ENCODE data around the gene TSPAN11.

The TSPAN11 gene

DNA sequence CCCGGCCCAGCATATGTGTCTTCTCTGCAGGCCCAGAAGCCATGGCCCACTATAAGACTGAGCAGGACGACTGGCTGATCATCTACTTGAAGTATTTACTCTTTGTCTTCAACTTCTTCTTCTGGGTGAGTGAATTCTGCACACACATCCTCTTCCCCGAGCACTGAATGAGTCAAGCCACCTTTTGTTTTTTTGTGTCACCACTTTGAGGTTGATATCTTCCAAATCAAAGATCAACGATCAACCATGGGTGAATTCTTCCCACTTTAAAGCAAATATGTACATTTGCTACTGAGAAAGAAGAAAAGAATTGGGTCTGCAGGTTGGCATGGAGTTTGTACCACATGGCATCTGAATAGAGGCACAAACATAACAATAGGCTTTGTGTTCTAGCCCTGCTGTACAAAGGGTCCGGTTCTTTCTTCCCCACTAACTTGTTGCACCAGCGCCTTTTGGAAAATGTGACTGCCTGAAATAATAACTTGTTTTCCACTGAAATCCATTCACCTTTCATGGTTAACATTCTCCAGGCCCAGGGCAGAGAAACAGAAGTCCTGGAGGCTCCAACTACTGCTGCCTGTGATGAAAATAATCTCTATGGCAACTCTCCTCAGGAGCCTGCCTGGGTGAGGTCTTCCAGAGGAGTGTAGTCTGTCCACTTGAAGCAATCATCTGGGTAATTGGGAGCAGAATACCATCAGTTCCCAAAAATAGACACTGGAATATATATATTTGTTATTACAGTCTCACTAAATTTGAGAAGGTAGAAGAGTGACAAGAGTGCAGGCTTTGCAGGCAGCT lies 27.6 kb downstream of the TSPAN11 start:
- DNase-seq: peak in 2 of 10 donors; percentile 12 to 31
- intact Hi-C loops (cut with DNase I): no loop called here

DNA sequence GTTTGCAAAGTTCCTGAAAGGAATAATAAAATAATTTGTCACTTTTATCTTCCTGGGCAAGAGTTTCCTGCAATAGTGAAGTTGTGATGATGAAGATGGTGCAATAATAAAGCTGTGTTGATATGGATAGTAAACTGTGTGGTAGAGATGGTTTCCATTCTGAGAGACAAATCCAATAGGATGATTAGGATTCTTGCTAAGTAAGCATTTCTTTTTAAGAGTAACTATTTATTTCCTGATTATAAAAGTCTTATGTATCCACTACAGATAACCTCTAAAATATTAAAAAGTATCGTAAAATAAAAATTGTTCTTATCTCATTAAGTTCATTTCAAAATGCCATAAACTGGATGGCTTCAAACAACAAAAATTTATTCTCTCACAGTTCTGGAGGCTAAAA lies 28.7 kb downstream of the TSPAN11 start:
- DNase-seq: no peak
- intact Hi-C loops (cut with DNase I): no loop called here

GRCh38 chr12:30959110-30959710 lies 32.7 kb downstream of the TSPAN11 start:
- intact Hi-C loops (cut with DNase I): no loop called here
- DNase-seq: peak in 2 of 10 donors; percentile 52 to 67

DNA sequence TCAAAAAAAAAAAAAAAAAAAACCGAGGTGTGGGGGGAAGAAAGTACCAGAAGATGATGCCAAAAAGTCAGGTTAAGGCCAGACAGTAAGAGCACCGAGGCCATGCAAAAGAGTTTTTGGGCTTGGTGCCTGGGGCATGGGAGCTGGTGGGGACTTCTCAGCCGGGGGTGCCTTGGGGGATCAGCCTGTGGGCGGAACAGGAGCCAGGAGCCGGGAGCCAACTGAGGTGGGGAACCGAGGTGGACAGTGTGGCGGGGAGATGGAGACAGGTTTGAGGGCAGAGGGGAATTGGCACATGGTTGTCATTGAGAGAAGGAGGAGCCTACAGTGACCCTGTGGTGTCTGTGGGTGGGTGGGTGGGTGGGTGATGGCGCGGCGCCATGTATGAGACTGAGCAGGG lies 33.2 kb downstream of the TSPAN11 start:
- intact Hi-C loops (cut with DNase I): no loop called here
- peak in 2 of 10 donors; percentile 34 to 58 for DNase-seq

DNA sequence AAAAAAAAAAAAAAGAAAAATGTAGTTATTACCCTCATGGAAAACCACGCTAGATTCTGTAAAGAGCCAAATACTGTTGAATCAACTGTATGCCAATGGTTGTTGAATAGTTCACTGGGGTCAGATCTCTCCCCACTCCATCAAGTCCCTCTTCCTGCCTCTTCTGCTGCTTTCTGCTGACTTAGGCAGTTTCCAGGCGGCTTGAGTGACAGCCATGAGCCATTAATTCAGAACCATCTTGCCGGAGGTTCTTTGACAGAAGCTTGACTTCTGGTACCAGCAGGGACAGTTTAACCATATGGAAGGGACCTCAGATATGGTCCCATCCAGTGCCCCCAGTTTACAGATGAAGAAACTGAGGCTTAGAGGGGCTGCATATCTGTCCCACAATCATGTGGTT lies 34.5 kb downstream of the TSPAN11 start:
- intact Hi-C loops (cut with DNase I): no loop called here
- DNase-seq: peak in 1 of 10 donors; percentile 2

DNA sequence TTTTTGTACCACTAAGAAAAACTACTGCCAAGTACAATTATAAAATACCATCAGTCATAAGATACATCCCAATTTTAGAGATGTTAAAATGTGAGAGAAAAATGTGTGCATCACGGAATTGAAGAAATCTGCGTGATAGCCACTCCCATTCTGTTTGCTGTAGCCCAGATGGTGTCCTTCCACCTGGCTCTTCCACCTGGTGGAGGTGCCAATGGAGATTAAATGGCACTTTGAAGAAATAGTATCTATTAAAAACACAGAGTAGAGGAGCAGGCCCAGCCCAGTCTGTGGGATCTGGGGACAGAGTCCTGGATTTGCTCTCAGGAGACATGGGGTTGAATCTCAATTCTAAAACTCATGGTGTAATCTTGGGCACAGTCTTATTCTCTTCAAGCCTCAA lies 35.5 kb downstream of the TSPAN11 start:
- intact Hi-C loops (cut with DNase I): no loop called here
- DNase-seq: peak in 1 of 10 donors; percentile 2

DNA sequence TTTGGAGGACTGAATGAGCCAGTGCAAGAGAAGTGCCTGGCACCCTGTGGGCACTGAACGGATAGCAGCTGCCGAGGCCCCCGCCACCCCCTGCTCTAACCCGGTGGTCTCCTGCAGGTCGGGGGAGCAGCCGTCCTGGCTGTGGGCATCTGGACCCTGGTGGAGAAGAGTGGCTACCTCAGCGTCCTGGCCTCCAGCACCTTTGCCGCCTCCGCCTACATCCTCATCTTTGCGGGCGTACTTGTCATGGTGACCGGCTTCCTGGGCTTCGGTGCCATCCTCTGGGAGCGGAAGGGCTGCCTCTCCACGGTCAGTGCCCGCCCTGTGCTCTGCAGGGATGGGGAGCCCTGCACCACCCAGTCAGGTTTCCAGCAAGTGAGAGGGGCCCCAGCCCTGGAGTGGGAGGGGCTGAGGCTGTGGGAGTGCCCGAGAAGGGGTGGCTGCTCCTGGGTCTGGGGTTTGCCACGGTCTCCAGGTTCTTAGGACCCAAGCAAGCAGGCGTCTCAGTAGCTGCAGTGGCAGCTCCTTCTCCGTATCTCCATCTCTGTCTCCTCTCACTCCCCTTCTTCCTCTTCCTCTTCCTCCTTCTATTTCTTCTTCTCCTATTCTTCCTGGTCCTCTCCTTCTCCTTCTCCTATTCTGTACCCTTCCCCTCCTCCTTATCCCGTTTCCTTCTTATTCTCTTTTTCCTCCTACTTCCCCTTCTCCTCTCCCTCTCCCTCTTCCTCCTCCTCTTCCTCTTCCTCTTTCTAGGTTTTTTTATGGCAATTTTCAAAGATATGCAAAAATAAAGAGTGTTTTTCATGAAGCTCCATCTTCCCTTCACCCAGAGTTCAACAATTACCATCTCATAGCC lies 37.4 kb downstream of the TSPAN11 start:
- intact Hi-C loops (cut with DNase I): no loop called here
- peak in 1 of 10 donors; percentile 66 for DNase-seq

- intact Hi-C loops (cut with DNase I): no loop called here
- peak in 1 of 10 donors; percentile 45 for DNase-seq
Observed at GRCh38 chr12:30964896-30965612, 38.5 kb downstream of the TSPAN11 start.

DNA sequence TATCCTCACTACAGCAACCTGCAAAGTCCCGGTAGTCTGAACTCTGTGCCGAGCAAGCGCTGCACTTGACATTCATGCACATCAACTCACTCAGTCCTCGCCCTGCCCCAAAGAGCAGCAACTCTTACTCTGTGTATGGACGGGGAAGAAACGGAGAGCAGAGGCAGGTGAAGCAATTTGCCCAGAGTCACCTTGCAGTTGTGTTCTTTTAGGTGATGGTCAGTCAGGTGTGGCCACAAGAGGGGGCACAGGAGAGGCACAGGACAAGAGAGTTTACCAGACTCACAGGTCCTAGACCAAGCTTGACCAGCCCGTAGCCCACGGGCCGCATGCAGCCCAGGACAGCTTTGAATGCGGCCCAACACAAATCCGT lies 39.1 kb downstream of the TSPAN11 start:
- peak in 1 of 10 donors; percentile 65 for DNase-seq
- intact Hi-C loops (cut with DNase I): no loop called here

- peak in 1 of 10 donors; percentile 24 for DNase-seq
- intact Hi-C loops (cut with DNase I): no loop called here
Observed at GRCh38 chr12:30967026-30967425, 40.5 kb downstream of the TSPAN11 start.

DNA sequence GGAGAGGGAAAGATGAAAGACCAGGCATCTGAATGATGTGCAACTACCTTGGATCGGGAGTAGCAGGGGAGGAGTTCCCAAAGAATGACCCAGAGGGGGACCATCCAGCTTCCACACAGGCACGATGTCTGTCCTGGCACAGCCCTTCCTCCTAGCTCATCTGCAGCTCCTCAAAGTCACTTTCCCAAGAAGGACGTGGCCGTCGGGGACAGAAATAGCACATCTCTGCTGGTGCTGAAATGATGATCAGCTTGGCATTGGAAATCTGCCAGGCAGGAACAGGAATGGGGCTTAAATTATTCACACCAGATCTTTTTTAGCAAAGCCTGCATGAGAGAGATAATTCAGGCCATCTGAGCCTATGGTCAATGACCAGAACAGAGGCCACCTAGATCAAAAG lies 41.7 kb downstream of the TSPAN11 start:
- intact Hi-C loops (cut with DNase I): no loop called here
- DNase-seq: peak in 2 of 10 donors; percentile 25 to 84

DNA sequence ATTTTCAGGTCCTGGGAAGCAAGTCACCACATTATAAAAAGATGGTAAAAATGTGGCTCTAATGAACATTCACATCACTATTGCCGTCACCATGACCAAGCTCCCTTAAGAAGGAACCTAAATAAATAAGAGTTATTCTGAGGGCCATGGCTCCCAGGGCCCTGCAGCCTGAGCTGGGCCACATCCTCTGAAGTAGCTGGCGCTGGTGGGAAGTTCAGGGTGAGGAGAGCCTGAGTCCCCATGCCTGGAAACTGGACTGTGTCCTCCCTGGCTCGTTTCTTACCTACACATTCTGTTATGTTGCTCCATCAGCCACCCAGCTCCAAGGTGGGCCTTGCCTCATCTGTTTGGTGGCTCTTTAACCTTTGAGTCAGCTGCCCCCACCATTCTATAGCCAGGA lies 42.5 kb downstream of the TSPAN11 start:
- peak in 1 of 10 donors; percentile 53 for DNase-seq
- intact Hi-C loops (cut with DNase I): no loop called here

DNA sequence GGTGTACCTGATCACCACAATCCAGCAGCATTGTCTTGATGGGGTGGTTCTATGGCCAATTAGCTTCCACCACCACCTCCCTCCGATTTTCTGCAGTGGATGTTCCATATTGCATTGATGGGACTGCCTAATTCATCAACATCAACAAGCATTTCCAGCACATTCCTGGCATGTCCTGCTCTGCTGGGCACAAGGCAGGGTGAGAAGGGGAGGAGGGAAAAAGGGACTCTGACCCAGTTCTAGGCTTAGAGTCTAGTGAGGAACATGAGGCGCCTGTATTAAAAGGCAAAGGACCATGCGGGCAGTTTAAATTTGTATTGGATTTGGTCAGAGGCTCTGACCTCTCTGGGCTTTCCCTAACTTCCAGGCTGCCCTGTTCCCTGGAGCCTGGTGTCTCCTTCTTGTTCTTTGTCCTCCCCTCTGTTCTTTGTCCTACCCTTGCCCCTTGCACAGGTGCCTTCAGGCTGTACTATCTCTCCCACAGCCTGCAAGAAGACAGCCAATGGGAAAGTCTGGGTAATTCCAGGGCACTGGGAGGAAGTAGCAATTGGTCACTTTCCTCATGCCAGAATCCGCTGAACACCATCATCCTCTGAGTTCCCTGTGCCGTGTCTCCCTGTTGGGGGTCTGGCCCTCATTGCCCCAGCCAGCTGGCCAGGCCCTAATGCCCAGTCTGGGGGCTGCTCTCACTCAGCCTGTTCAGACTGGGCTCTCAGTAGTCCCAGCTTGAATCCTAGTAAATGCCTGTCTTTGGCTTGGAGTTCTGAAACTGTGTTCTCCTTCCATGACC lies 43.3 kb downstream of the TSPAN11 start:
- intact Hi-C loops (cut with DNase I): no loop called here
- DNase-seq: peak in 1 of 10 donors; percentile 48

GRCh38 chr12:30970559-30971197 lies 44.1 kb downstream of the TSPAN11 start:
- DNase-seq: peak in 2 of 10 donors; percentile 64 to 75

DNA sequence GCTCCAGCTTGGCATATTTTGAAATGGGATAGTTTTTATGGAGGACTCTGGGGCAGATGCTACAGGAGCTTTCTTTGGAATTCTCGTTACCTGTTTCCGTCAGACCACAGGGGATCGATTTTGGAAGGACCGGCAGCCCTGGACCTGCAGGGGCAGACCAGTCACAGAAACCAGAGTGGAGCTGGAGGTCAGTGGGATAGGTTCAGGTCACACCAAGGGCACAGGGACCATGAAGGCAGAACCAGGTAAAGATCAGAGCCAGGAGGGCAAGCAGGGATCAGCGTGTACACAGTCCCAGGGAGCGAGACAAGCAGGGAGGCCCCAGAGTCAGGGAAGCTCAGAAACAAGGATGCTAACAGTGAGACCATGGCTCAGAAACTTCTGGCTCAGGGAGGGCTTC lies 45.5 kb downstream of the TSPAN11 start:
- intact Hi-C loops (cut with DNase I): no loop called here

More at GRCh38 chr12:30970559-30971197, 44.1 kb downstream of the TSPAN11 start:
- intact Hi-C loops (cut with DNase I): no loop called here

DNA sequence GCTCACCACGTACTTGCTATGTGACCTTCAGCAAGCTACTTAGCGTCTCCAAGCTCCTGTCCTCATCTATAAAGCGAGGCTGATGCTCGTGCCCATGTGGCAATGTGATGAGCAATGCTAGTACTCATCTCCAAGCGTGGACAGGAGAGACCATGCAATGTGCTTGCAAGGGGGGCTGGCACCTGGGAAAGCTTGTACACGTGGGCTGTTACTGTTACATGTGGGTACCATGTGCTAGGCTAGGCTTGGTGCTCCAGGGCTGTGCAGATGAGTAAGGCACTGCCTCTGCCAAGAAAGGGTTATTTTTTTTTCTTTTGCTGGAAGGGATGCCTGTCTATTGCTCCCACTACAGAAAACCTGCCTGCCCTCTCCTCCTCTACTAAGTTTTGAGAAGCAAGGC lies 46.6 kb downstream of the TSPAN11 start:
- intact Hi-C loops (cut with DNase I): no loop called here
- DNase-seq: peak in 6 of 10 donors; percentile 42 to 90 (median 68)

More for the DNA sequence above, 45.5 kb downstream of the TSPAN11 start:
- peak in 2 of 10 donors; percentile 63 to 67 for DNase-seq

DNA sequence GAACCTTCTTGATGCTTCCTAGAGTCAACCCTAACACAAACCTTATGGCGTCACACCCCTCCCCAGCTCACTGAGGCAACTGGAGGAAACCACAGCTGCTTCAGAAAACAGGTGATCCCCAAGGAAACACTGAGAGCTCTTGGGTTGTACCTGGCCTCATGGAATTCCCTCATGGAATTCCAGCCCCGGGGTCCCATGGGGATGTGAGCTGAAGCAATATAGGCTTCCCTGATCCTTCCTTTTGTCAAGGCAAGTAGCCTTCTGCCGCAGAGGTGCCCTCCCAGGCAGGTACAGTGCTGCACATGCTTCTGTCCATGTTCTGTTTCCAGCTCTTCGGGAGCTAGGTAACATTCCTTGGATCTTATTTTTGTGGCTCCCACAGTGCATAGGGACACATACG lies 47.3 kb downstream of the TSPAN11 start:
- intact Hi-C loops (cut with DNase I): no loop called here
- DNase-seq: peak in 2 of 10 donors; percentile 40 to 58

DNA sequence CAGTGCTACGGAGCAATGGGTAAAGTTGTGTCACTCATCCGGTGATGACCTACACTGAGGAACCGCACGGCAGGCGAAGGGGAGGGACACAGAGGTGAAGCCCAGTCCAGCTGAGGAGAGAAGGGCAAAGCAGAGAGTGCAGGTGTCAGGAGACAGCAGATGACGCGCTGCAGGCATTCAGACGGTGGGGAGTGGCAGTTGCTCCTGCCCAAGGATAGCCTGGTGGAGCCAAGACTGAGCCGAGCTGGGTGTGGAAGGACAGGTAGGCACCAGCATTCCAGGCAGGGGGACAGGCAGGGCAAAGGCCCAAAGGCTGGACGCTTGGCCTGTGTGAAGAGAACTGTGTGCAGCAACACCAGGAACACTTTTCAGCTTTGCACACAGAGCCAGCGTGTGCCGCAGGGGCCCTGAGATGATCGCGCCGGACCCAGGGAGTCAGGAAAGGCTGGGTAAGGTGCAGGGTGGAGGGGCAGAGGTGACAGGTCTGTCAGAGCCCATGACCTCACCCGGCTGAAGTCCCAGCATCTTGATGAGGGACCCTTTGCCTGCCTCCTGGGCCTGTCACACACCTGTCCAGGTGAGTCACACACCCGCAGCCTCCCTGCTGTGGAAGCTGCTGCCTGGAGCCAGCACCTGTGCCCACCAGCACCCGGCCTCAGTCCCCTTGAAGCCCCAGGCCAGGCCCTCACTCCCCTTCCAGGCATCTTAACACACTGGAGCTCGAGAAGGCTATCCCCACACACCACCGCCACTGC lies 48.4 kb downstream of the TSPAN11 start:
- intact Hi-C loops (cut with DNase I): no loop called here
- DNase-seq: peak in 2 of 10 donors; percentile 68
